Prostate gland (tissue), 2 donors: Measurements from ENCODE around the gene CCDC90B. TPM values are rescaled to one million over a fixed set of nuclear protein-coding genes. Genes with fewer than 3 reads are reported as not detected.
"Not testable (repeated sequence)": the region's sequence is repeated elsewhere in the genome, so short reads cannot be mapped to it uniquely, and the experiment has no call there.

Experiments used
- DNase-seq: peaks from one replicate; pipeline ENCODE4 v3.0.0-alpha.2; 2019; ENCODE audit warnings: low spot score
- H3K27ac ChIP-seq, 2 donors: fragments of 200-600 bp; sonication (generic); 2 replicates each; pipeline ENCODE4 v1.5.1; 2017 to 2019
- H3K27me3 ChIP-seq: fragments of 200-600 bp; sonication (generic); replicated peaks from 2 replicates; pipeline ENCODE4 v1.5.1; 2019; ENCODE audit not compliant: insufficient read depth
- H3K36me3 ChIP-seq, 2 donors: fragments of 200-600 bp; sonication (generic); 1 replicate in 1 of 2; 2 replicates in 1 of 2; pipeline versions ENCODE4 v1.5.1 to v1.8.1; 2017 to 2019
- H3K4me1 ChIP-seq: fragments of 200-600 bp; sonication (generic); replicated peaks from 2 replicates; pipeline ENCODE4 v1.5.1; 2019
- H3K4me3 ChIP-seq, 2 donors: fragments of 200-600 bp; sonication (generic); 2 replicates each; pipeline ENCODE4 v1.5.1; 2017 to 2019
- H3K9me3 ChIP-seq: fragments of 200-600 bp; sonication (generic); 2 replicates; pipeline ENCODE4 v1.5.1; 2017
- CTCF ChIP-seq, 4 experiments: fragments of 200-600 bp in 2 of 4; fragments of 450-650 bp in 2 of 4; sonication (generic) in 2 of 4; IDR thresholded peaks; 1 replicate in 3 of 4; 2 replicates in 1 of 4; pipeline ENCODE4 v1.5.1; 2016 to 2019; ENCODE audit warnings: antibody characterized with exemption in 4 of 4, mild to moderate bottlenecking in 2 of 4, moderate library complexity in 2 of 4
- POLR2A ChIP-seq: fragments of 450-650 bp; IDR thresholded peaks from one replicate; pipeline ENCODE4 v1.6.1; 2016; ENCODE audit warnings: antibody characterized with exemption, mild to moderate bottlenecking
- POLR2AphosphoS5 ChIP-seq: sonication (generic); formaldehyde crosslinking; IDR thresholded peaks from one replicate; pipeline ENCODE4 v1.6.1; 2017; ENCODE audit warnings: antibody characterized with exemption
- WGBS: methylation state at CpG from one replicate; pipeline ENCODE4 v1.1.5; 2018; 5-methylcytosine and 5-hydroxymethylcytosine counted together
- intact Hi-C: fragments of 100-400 bp; cut with DNase I; formaldehyde crosslinking; loops from one replicate; pipeline ENCODE4 v1.14.2; 2022
- total RNA-seq, 2 donors: library from RNA; depleted of rRNA; stranded (reverse); fragments of >200 nt; gene quantifications; one replicate each; pipeline ENCODE4 v1.1.0, GENCODE V29; 2016

The CCDC90B gene
- total RNA-seq, 2 donors from 2014 or later: 43.8 to 48.2 TPM

DNA sequence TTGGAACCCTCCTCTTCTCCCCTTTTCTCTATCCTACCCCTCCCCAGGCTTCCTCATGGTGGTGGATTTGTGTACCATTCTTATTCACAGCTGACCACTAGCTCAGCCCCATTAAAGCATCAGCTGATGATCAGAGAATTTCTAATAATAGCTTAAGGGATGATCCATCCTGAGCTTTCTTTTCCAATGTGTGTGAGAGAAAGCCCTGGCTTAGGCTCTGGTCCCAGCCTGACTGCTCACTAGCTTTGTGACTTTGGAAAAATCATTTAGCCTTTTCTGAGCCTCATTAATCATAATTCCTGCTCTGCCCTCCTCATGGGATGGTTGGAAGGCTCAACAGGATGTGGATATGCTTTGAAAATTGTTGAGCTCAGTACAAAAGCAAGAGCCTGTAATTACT lies 26.3 kb upstream of the CCDC90B start:
- no peak for DNase-seq
- Histone ChIP-seq H3K36me3 (no peaks in the 10 kb centered on the region), H3K4me1 (no peaks in the 10 kb centered on the region), H3K4me3 (no peak overlapping the region), H3K9me3 (no peaks in the 10 kb centered on the region), H3K27me3 (no peaks in the 10 kb centered on the region), H3K27ac (no peak overlapping the region)
- TF ChIP-seq CTCF (IDR thresholded peaks at IDR 0.05): no peak
- TF ChIP-seq POLR2AphosphoS5: no peak
- no peak for TF ChIP-seq POLR2A
- intact Hi-C loops: no loop called here

DNA sequence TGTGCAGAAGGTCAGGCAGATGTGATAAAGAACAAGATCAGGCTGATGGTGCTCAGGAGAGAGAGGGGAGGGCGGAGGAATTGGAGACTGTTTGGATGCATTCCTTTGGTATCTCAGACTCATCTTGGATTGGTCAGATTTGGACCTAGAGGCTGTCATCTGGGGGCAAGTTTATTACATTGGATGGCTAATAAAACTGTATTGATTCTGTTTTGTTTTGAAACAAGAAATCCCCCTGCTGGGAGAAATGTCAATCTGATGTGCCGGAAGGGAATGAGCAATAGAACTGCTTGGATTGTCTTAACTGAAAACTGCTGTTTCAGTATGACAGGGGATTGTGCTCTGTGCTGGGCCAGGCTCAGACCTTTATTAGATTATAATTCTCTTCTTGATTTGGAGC lies 25.5 kb upstream of the CCDC90B start:
- intact Hi-C loops: no loop called here
- DNase-seq: no peak
- TF ChIP-seq POLR2AphosphoS5: no peak
- TF ChIP-seq POLR2A: no peak
- no peak for TF ChIP-seq CTCF (IDR thresholded peaks at IDR 0.05)
- Histone ChIP-seq H3K27ac (no peak overlapping the region), H3K4me3 (no peak overlapping the region), H3K27me3 (no peaks in the 10 kb centered on the region), H3K36me3 (no peaks in the 10 kb centered on the region), H3K9me3 (no peaks in the 10 kb centered on the region), H3K4me1 (no peaks in the 10 kb centered on the region)
- 87% methylated on average over 2 of the region's 2 CpGs for WGBS

DNA sequence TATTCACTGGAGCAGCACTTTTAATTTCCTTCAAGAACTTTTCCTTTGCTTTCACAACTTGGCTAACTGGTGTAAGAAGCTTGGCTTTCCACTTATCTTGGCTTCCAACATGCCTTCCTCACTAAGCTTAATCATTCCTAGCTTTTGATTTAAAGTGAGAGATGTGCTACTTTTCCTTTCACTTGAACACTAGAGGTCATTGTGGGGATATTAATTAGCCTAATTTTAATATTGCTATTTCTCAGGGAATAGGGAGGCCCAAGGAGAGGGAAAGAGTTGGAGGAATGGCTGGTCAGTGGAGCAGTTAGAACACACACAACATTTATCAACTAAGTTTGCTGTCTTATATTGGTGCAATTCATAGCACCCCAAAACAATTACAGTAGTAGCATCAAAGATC lies 24.6 kb upstream of the CCDC90B start:
- intact Hi-C loops: no loop called here
- Histone ChIP-seq H3K4me1 (no peaks in the 10 kb centered on the region), H3K27me3 (no peaks in the 10 kb centered on the region), H3K27ac (no peak overlapping the region), H3K4me3 (no peak overlapping the region), H3K36me3 (no peaks in the 10 kb centered on the region), H3K9me3 (no peaks in the 10 kb centered on the region)
- DNase-seq: no peak
- TF ChIP-seq CTCF (IDR thresholded peaks at IDR 0.05) (no peak), POLR2AphosphoS5 (no peak), POLR2A (no peak)

DNA sequence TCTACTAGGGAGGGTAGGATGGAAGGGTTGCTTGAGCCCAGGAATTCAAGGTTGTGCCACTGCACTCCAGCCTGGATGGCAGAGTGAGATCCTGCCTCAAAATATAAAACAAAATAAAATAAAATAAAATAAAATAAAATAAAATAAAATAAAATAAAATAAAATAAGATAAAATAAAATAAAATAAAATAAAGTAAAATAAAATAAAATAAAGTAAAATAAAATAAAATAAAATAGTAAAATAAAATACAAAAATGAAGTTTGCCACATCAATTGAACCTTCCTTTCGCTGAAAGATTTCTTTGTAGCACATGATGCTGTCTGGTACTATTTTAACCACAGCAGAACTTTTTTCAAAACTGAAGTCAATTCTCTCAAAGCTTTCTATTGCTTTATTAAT lies 22.4 kb upstream of the CCDC90B start:
- H3K9me3 ChIP-seq, H3K27me3 ChIP-seq, H3K4me3 ChIP-seq, intact Hi-C loops, H3K4me1 ChIP-seq, H3K36me3 ChIP-seq, H3K27ac ChIP-seq, DNase-seq: not testable (repeated sequence)
- 92% methylated on average over 1 of the region's 1 CpG for WGBS

DNA sequence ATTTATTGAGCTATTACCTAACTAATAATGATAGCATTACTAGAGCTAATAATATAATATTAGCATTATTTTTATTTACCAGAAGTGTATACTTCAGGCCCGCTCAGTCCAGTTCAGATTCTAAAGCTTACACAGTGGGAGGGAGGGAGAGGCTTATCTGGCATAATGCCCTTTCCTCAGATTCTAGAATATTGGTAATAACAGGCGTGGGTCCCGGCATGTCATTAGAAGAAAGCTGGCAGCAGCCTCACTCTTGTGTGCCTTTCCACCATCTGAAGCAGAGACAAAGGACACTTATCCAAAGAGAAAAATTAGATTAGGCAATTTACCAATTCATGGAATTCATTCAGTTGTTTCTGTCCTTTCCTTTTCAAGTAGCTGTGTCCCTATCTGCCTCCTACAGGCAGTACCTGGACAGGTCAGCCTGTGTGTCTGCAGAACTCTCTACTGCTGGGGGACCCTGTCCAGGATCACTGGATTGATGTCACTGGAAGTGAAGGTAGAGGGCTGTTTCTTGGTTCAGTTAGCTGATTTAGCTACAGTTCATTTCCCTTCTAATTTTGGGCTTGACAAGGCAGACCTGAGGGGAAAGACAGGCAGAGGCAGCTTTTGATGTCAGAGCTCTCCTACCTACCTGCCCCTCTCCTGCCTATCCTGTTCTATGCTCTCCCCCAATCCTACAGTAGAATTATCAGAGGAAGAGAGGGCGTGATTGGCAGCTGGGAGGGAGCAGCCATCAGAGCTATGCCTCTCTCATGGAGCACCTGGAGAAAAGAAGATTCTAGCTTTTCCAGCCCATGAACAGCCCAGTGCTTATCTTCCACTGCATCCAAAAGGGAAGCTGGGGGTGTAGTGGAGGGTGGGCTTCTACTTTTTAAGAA lies 20.3 kb upstream of the CCDC90B start:
- DNase-seq: no peak
- intact Hi-C loops: no loop called here
- Histone ChIP-seq H3K9me3 (no peaks in the 10 kb centered on the region), H3K27me3 (no peaks in the 10 kb centered on the region), H3K4me3 (no peak overlapping the region), H3K36me3 (no peaks in the 10 kb centered on the region), H3K27ac (no peak overlapping the region), H3K4me1 (no peaks in the 10 kb centered on the region)
- WGBS: 80% methylated on average over 4 of the region's 4 CpGs
- no peak for TF ChIP-seq POLR2A
- TF ChIP-seq POLR2AphosphoS5: no peak
- TF ChIP-seq CTCF (IDR thresholded peaks at IDR 0.05): no peak
